HG02763 (cell line): ENCODE measurements around the gene NEUROD4.

Experiments
- ATAC-seq: cut with Tn5 transposase; IDR thresholded peaks from one replicate; pipeline ENCODE4 v1.9.1; 2021; ENCODE audit warnings: mild to moderate bottlenecking, moderate library complexity; ENCODE audit not compliant: unreplicated experiment

Gene NEUROD4

GRCh38 chr12:55058082-55058481, 38.3 kb downstream of the NEUROD4 start:
- no peak for ATAC-seq

- no peak for ATAC-seq
Measured at GRCh38 chr12:55058776-55059175, 39.0 kb downstream of the NEUROD4 start.

GRCh38 chr12:55060470-55060869, 40.7 kb downstream of the NEUROD4 start:
- peak; percentile 100 for ATAC-seq

- ATAC-seq = no peak
Measured at GRCh38 chr12:55061024-55061423, 41.2 kb downstream of the NEUROD4 start.

GRCh38 chr12:55063291-55063690, 43.5 kb downstream of the NEUROD4 start:
- ATAC-seq = no peak

GRCh38 chr12:55065535-55065934, 45.8 kb downstream of the NEUROD4 start:
- no peak for ATAC-seq

- no peak for ATAC-seq
Measured at GRCh38 chr12:55067701-55068100, 47.9 kb downstream of the NEUROD4 start.

- ATAC-seq = no peak
Measured at GRCh38 chr12:55068416-55069010, 48.7 kb downstream of the NEUROD4 start.

GRCh38 chr12:55072083-55072482, 52.3 kb downstream of the NEUROD4 start:
- ATAC-seq = no peak

GRCh38 chr12:55073043-55074022, 53.6 kb downstream of the NEUROD4 start:
- ATAC-seq = no peak

- ATAC-seq = no peak
Measured at GRCh38 chr12:55074806-55075205, 55.0 kb downstream of the NEUROD4 start.
